KMS-11 (cell line): Measurements from ENCODE around the gene KLF11.

Source experiments
- H2AFZ ChIP-seq: fragments of 200-600 bp; sonication (generic); 2 replicates; pipeline ENCODE4 v1.6.1; 2016; ENCODE audit warnings: antibody characterized with exemption, mixed run types, low read depth
- H3K27ac ChIP-seq: fragments of 200-600 bp; sonication (generic); 2 replicates; pipeline ENCODE4 v1.6.1; 2016; ENCODE audit warnings: mild to moderate bottlenecking, mixed run types
- H3K27me3 ChIP-seq: fragments of 200-600 bp; sonication (generic); 2 replicates; pipeline ENCODE4 v1.6.1; 2017; ENCODE audit warnings: mild to moderate bottlenecking, low read depth, mixed run types, moderate library complexity; ENCODE audit not compliant: insufficient read depth
- H3K36me3 ChIP-seq: fragments of 200-600 bp; sonication (generic); 2 replicates; pipeline ENCODE4 v1.6.1; 2017; ENCODE audit warnings: mild to moderate bottlenecking, mixed run types; ENCODE audit not compliant: insufficient read depth
- H3K4me1 ChIP-seq: fragments of 200-600 bp; sonication (generic); 2 replicates; pipeline ENCODE4 v1.6.1; 2016; ENCODE audit warnings: mild to moderate bottlenecking, low read depth, mixed run types; ENCODE audit not compliant: poor library complexity, severe bottlenecking
- H3K4me2 ChIP-seq: fragments of 200-600 bp; sonication (generic); 2 replicates; pipeline ENCODE4 v1.7.0; 2016; ENCODE audit warnings: mild to moderate bottlenecking, mixed run types
- H3K4me3 ChIP-seq: fragments of 200-600 bp; sonication (generic); IDR thresholded peaks from 2 replicates; pipeline ENCODE4 v1.6.1; 2017; ENCODE audit warnings: low read depth, low read length, mixed read lengths; ENCODE audit not compliant: insufficient read depth
- H3K79me2 ChIP-seq: fragments of 200-600 bp; sonication (generic); 2 replicates; pipeline ENCODE4 v1.6.1; 2016; ENCODE audit warnings: low read depth, mixed run types; ENCODE audit not compliant: insufficient read depth
- H3K9ac ChIP-seq: fragments of 200-600 bp; sonication (generic); 2 replicates; pipeline ENCODE4 v1.6.1; 2016; ENCODE audit warnings: mild to moderate bottlenecking, mixed run types
- H4K20me1 ChIP-seq: fragments of 200-600 bp; sonication (generic); 2 replicates; pipeline ENCODE4 v1.6.1; 2016; ENCODE audit warnings: mild to moderate bottlenecking, mixed run types; ENCODE audit not compliant: insufficient read depth
- TF ChIP-seq, protein P1 (sequence below): fragments of 200-600 bp; sonication (generic); conservative IDR thresholded peaks from 2 replicates; pipeline ENCODE4 v1.6.1; 2017; ENCODE audit warnings: low read depth, mild to moderate bottlenecking, antibody characterized with exemption, low read length, moderate library complexity, mixed read lengths

Gene KLF11

GRCh38 chr2:10063566-10063965 is 20.2 kb downstream of the KLF11 start:
- Histone ChIP-seq H3K79me2 (no peaks in the 10 kb centered on the region), H3K4me2 (no peak overlapping the region), H2AFZ (no peak overlapping the region), H3K4me3 (no peak overlapping the region), H4K20me1 (no peaks in the 10 kb centered on the region), H3K36me3 (no peaks in the 10 kb centered on the region), H3K27ac (no peak overlapping the region), H3K27me3 (no peaks in the 10 kb centered on the region), H3K9ac (no peak overlapping the region), H3K4me1 (no peaks in the 10 kb centered on the region)
- TF ChIP-seq, protein P1, sequence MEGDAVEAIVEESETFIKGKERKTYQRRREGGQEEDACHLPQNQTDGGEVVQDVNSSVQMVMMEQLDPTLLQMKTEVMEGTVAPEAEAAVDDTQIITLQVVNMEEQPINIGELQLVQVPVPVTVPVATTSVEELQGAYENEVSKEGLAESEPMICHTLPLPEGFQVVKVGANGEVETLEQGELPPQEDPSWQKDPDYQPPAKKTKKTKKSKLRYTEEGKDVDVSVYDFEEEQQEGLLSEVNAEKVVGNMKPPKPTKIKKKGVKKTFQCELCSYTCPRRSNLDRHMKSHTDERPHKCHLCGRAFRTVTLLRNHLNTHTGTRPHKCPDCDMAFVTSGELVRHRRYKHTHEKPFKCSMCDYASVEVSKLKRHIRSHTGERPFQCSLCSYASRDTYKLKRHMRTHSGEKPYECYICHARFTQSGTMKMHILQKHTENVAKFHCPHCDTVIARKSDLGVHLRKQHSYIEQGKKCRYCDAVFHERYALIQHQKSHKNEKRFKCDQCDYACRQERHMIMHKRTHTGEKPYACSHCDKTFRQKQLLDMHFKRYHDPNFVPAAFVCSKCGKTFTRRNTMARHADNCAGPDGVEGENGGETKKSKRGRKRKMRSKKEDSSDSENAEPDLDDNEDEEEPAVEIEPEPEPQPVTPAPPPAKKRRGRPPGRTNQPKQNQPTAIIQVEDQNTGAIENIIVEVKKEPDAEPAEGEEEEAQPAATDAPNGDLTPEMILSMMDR = no peak

GRCh38 chr2:10064932-10065772 is 21.8 kb downstream of the KLF11 start:
- Histone ChIP-seq H3K79me2 (no peaks in the 10 kb centered on the region), H3K9ac (no peak overlapping the region), H4K20me1 (no peaks in the 10 kb centered on the region), H3K4me2 (no peak overlapping the region), H3K27ac (no peak overlapping the region), H3K4me1 (no peaks in the 10 kb centered on the region), H3K4me3 (no peak overlapping the region), H3K36me3 (no peaks in the 10 kb centered on the region), H2AFZ (no peak overlapping the region), H3K27me3 (no peaks in the 10 kb centered on the region)
- TF ChIP-seq, protein P1 = no peak

DNA sequence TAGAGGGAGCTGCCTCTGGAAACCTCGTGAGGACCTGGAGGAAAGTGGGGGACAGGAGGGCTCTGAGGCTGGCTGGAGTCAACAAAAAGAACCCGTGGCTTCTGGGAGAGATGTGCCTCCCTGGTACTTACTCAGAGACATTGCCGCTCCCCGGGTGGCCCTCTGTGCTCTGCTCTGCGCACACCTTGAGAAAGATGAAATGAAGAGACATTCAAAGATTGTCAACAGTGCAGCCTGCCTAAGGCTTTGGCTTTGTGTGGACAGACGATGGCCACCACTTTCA is 22.4 kb downstream of the KLF11 start:
- Histone ChIP-seq H3K4me3 (no peak overlapping the region), H3K27me3 (no peaks in the 10 kb centered on the region), H3K4me2 (no peak overlapping the region), H3K9ac (no peak overlapping the region), H3K4me1 (no peaks in the 10 kb centered on the region), H3K27ac (no peak overlapping the region), H3K79me2 (no peaks in the 10 kb centered on the region), H2AFZ (no peak overlapping the region), H4K20me1 (no peaks in the 10 kb centered on the region), H3K36me3 (no peaks in the 10 kb centered on the region)
- TF ChIP-seq, protein P1 = no peak

GRCh38 chr2:10067330-10067729 is 24.0 kb downstream of the KLF11 start:
- H4K20me1 ChIP-seq = no peaks in the 10 kb centered on the region
- no peak overlapping the region for H3K27ac ChIP-seq
- H2AFZ ChIP-seq = no peak overlapping the region
- no peaks in the 10 kb centered on the region for H3K27me3 ChIP-seq
- TF ChIP-seq, protein P1 = no peak
- H3K9ac ChIP-seq = no peak overlapping the region
- no peaks in the 10 kb centered on the region for H3K36me3 ChIP-seq
- H3K4me1 ChIP-seq = no peaks in the 10 kb centered on the region
- H3K79me2 ChIP-seq = no peaks in the 10 kb centered on the region
- no peak overlapping the region for H3K4me3 ChIP-seq
- H3K4me2 ChIP-seq = no peak overlapping the region
